AG09319 (cell line): Measurements from ENCODE around the gene KRTDAP.
A peak's percentile ranks its signal among the peaks of the same experiment; 100 is the strongest.

ENCODE experiments used
- DNase-seq: peaks from one replicate; pipeline ENCODE4 v3.0.0-alpha.2; 2010; ENCODE audit warnings: low read depth; ENCODE audit errors: extremely low read depth
- TF ChIP-seq, protein P1 (sequence below): IDR thresholded peaks from 2 replicates; pipeline ENCODE4 v1.5.1; 2011; ENCODE audit warnings: low read depth, mild to moderate bottlenecking, inconsistent platforms, low read length, moderate library complexity

Gene KRTDAP

DNA sequence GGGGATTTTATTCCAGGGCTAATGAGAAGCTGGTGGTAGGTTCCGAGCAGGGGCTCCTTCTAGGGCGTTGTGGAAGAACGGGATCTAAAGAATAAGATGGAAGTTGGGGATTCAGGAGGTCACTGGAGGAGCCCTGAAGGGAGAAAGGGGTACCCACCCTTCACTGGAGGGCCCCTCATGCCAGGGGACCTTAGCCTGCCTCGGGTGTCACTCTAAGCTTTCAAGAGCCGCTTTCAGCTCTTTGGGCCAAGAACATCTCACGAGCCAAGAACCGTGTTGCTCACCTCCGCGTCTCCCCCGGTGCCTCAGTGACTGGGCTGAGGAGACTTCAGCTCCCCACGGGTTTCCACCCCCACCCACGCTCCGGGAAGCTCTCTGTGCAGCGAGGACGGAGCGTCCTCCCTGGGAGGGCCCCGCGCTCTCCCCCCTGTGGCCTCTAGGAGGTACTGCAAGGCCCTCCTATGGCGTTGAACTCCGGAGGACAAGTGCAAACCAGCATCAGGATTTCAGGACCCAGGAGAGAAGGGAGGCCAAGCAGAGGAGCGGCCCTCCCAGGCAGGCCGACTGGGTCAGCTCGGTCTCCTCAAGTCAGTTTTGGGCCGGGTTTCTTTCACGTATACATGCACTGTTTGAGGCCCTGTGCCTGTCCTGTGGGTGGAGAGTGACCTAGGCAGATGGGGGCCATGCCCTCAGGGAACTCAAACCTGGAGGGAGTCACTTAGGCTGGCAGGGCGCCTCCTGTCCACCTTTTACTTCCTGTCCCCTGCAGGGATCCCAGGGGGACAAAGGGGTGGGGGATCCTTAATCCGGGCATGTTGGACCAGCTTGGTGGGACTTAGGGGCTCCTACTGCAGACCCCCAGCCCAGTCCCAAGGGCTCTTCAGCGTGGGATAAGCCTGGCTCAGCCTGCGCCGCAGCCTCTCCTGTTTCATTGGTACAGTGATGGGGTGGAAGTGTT is 5.1 kb upstream of the KRTDAP start:
- peak; percentile 7 for DNase-seq
- TF ChIP-seq, protein P1, sequence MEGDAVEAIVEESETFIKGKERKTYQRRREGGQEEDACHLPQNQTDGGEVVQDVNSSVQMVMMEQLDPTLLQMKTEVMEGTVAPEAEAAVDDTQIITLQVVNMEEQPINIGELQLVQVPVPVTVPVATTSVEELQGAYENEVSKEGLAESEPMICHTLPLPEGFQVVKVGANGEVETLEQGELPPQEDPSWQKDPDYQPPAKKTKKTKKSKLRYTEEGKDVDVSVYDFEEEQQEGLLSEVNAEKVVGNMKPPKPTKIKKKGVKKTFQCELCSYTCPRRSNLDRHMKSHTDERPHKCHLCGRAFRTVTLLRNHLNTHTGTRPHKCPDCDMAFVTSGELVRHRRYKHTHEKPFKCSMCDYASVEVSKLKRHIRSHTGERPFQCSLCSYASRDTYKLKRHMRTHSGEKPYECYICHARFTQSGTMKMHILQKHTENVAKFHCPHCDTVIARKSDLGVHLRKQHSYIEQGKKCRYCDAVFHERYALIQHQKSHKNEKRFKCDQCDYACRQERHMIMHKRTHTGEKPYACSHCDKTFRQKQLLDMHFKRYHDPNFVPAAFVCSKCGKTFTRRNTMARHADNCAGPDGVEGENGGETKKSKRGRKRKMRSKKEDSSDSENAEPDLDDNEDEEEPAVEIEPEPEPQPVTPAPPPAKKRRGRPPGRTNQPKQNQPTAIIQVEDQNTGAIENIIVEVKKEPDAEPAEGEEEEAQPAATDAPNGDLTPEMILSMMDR = peak; percentile 99

DNA sequence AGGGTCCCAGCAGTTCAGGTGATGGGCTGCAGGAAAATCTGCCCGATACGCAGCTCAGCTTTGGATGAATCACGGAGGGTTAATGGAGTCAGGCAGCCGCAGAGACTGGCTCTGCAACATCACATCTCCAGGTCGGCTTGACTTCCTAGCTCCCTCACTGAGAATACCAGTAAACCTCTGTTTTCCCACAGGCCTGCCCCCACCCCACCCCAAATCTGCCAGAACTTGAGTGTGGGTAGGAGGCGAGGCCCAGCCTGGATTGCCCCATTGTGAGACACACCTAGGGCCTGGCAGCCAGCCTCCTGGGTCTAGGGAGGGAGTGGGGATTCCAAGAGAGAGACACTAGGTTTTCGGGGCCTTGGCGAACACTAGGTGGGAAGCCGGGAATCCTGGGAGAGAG is 3.7 kb upstream of the KRTDAP start:
- TF ChIP-seq, protein P1 = no peak

DNA sequence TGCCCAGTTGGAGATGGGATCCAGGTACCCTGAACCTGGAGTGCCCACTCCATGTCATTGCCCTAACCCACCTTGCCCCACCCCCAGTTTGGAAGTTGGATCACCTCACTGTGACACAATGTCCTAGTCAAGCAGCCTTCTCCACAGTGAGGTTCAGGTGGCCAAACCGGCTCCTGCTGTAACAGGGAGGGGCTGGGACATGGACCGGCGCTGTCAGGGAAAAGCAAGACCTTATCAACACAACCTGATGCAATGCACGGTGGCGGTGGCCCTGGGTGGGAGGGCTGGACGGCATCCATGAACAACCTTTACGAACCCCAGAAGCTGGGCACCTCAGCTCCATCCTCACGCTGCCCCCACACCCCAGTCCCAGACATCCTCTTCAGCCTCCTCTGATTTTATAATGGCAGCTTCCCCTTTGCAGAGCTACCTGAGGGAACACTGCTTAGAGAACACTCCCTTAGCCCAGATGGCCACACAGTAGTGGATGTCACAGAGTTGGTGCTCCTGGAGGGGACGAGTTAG is 1.6 kb upstream of the KRTDAP start:
- no peak for DNase-seq
- TF ChIP-seq, protein P1 = no peak

More for the DNA sequence above, 3.7 kb upstream of the KRTDAP start:
- DNase-seq = no peak

DNA sequence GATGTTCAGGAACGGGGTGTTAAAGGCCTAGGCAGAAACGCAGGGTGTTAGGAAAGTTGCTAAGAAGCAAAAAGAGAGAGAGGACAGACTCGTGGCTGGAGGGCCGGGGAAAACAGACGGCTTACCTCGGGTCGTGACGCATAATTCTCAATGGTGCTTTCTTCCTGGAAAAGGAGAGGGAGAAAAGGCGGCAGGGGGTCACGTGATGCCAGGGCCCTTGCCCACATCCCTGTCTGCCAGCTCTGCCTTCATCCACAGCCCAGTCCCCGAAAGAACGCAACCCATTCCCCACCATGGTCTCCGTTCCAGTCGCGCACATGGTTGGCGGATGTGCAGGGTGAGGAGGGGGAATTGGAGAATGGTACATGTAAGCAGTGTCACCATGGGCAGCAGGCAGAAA is 1.6 kb downstream of the KRTDAP start:
- TF ChIP-seq, protein P1 = no peak
- DNase-seq = no peak

DNA sequence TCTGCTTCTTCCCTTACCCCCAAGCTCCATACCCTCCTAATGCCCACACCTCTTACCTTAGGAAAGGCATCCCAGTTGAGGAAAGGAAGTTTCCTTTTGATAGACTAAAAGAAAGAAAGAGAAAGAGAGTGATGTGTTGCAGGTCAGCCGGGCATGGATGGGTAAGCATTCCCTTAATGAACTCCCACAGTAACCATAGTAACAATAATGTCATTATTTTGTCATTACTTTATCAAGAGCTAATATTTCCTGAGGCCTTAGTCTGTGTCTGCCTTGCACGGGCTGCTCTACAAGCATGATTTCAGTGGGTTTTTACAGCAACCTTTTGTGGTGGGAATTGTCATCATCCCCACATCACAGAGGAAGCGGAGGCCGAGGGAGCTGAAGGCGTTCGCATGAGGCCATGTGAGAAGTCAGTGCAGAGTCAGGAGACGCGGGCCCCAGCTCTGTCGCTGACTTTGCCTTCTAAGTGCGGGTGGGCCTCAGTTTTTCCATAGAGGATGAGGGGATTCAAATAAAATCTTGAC is 2.5 kb downstream of the KRTDAP start:
- DNase-seq = no peak
- TF ChIP-seq, protein P1 = no peak

- TF ChIP-seq, protein P1 = no peak
- no peak for DNase-seq
These were observed 4.0 kb downstream of the KRTDAP start for GRCh38 chr19:35486268-35486708.
